ENCODE data around the gene TBCD.
"Not testable (repeated sequence)": the region's sequence is repeated elsewhere in the genome, so short reads cannot be mapped to it uniquely, and the experiment has no call there.

The TBCD gene

DNA sequence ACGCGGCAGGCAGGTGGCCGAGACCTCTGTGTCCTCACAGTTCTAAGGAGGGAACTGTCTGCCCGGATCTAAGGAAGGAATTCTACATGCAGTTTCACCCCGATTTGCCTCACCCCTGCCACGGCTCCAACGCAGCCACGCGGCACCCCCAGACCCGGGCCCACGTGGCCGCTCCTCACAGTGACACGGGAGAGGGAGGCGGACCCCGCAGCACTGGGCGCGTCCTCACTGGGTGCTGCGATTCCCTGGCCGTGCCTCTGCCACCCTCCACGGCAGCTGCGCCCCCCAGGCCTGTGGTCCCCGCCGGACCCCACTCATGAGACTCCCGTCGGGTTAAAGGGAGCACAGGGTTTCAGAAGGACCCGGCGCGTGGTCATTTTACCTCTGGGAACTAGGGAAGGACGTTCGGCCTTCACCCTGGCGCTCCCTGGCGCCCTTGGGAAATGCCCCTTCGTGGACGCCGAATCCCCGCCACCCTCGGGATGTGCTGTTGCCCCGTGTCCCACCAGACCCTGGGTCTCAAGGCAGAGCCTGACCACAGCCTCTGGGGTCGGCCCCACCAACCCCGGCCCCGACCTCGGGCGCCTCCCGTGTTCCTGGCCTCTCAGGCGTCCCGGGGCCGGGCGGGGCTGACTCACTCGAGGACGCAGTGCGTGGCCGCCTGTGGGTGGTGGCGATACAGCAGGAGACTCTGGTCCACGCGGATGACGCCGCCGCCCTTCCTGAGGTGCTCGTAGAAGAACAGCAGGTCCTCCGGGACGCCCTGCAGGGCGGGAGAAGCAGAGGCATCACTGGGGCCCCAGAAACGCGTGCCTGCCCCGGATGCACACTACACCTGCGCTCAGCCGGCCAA is 208.8 kb downstream of the TBCD start:
- no peak for DNase-seq

GRCh38 chr17:82961366-82962162 is 209.7 kb downstream of the TBCD start:
- no peak for DNase-seq

DNA sequence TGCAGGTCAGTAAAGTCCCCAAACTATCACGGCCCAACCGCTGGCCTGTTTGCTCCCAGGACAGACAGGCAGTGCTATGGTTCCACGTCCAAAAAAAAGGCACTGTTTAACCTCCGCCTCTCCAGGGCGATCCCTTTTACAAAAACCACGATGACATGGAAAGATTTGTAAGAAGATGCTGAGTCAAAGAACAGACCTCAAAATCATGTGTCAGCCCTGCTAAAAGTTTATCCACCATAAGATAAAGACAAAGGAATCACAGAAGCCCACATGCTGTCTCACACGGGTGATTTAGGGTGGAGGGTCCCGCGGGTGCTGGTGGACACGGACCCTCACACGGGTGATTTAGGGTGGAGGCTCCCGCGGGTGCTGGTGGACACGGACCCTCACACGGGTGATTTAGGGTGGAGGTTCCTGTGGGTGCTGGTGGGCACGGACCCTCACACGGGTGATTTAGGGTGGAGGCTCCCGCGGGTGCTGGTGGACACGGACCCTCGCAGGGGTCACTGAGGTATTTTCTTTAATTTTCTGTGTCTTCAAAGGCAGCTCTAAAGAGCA is 210.4 kb downstream of the TBCD start:
- no peak for DNase-seq

DNA sequence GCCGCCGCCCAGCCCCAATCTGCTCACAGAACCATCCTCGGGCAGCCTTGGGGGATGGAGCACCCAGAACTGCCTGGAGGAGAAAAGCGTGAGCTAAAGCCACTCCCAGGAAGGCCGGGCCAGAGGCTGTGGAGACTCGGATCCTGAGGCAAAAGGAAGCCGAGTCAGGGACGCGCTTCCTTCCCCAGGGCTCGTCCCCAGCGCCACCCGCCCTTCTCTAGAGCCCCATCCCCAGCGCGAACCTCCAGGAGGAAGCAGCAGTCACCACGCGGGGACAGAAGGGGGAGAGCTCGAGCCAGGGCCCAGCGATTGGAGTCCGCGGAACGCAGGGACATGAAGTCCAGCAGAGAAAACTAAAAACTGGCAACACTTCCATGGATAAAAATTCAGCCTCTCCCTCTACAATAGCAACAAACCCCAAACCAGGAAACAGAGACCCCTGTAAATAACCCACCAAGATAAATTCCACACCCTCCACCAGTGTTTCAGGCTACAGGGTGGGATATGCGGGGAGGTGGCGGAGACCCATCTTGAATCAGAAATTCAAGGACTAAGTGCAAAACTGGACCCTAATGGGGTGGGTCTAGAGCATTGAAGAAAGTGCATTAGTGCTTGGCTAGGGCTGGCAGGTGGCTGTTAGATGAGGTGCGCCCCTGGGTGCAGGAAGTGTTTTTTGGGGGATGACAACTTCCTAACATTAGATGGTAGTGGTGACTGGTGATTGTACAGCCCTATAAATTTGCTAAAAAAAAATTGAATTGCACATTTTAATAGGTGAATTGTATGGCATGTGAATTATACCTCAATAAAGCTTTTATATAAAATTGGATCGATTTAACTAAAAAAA is 211.5 kb downstream of the TBCD start:
- peak; percentile 38 for DNase-seq

DNA sequence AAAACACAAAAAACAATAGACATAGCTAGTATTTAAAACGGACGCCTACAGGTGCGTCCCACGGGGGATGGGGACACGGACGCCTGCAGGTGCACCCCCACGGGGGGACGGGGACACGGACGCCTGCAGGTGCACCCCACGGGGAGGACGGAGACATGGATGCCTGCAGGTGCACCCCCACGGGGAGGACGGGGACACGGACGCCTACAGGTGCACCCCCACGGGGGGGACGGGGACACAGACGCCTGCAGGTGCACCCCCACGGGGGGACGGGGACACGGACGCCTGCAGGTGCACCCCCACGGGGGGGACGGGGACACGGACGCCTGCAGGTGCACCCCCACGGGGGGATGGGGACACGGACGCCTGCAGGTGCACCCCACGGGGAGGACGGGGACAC is 212.6 kb downstream of the TBCD start:
- not testable (repeated sequence) for DNase-seq

GRCh38 chr17:82964851-82965341 is 213.0 kb downstream of the TBCD start:
- no peak for DNase-seq

- no peak for DNase-seq
These were observed 213.5 kb downstream of the TBCD start for GRCh38 chr17:82965371-82965770.

DNA sequence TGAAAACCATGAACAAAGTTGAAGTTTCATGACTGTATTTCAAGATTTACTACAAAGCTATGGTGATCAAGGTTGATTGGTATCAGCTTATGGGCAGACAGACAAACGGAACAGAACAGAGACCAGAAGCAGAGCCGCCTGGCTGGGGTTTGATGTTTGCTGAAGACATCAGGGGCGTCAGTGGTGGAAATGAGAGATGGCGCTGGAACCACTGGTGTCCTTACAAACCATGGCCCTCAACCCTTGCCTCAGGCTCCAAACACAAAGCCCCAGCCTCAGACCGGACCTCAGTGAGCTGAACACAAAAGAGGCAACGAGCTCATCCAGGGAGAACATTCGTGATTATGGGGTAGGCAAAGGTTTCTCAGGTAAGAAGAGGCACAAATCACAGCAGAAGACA is 214.6 kb downstream of the TBCD start:
- DNase-seq: no peak

- no peak for DNase-seq
These were observed 215.6 kb downstream of the TBCD start for GRCh38 chr17:82967268-82968032.

DNA sequence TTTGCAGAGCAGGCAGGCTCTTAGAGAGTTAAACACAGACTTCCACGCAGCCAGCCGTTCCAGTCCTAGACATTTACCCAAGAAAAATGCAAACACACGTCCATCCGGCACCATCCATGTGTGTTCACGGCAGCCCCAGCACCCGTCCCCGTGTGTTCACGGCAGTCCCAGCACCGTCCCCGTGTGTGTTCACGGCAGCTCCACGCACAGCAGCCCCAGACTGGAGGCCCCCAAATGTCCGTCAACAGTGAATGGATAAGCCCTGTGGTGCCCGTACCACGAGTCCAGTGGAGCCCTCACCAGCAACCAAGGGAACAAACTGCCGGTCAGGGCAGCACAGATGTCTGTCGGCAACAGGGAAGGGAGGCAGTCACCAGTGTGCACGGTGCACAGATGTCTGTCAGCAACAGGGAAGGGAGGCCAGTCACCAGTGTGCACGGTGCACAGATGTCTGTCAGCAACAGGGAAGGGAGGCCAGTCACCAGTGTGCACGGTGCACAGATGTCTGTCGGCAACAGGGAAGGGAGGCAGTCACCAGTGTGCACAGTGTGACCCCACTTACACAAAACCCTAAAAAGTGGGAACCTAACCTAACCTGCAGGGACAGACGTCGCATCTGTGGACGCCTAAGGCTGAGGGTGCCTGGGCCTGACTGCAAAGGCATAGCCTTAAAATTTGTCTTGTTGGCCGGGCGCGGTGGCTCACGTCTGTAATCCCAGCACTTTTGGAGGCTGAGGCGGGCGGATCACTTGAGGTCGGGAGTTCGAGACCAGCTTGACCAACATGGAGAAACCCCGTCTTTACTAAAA is 216.4 kb downstream of the TBCD start:
- DNase-seq: not testable (repeated sequence)

DNA sequence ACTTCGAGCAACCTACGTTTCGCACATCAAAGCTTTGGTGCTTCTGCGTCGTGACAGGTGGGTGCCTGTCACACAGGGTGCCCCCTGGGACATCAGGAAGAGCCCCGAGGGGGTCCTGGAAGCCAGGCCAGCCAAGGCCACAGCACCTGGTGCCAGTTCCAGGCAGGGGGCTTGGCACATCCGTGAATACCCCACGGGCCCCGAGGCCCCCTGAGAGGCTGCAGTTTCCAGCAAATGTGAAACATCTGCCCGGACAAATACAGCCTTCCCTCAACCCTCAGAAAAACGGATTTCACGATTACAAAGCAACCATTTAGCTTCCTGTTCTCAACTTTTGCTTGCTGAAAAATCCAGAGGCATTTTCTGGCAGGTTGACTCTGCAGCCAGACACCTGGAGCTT is 218.2 kb downstream of the TBCD start:
- no peak for DNase-seq

DNA sequence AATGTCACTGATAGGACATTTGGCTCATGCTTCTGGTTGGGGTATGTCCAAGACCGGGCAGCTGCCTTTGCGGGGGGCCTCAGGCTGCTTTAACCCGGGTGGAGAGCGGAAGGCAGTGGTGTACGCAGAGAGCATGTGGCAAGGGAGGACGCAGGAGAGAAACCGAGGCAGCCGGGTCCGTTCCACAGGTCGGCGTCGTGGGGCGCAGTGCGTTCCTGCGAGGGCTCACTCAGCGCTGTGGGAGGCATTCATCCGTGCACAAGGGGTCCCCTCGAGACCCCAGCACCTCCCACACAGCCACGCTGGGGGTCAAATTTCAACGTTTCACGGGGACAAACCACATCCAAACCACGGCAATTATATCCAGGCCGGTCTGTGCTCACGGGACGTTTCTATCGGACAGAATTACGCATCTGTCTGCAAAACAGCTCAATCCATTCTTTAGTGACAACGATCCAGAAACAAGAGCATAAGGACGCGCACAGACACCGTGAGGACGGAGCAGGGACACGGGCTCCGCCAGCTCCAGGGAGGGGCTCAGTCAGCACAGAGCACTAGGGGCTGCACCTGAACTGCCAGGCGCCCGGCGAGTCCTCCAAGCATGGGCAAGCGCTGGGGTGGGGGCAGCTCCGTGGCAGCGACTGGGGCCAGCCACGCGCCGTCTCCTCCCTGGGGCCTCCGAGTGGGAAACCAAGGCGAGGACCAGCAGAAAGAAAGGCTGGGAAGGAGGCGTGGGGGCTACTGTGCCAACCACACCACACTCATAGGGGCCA is 219.1 kb downstream of the TBCD start:
- no peak for DNase-seq

- DNase-seq: no peak
These were observed 221.0 kb downstream of the TBCD start for GRCh38 chr17:82972836-82973372.

GRCh38 chr17:82973456-82974135 is 221.7 kb downstream of the TBCD start:
- no peak for DNase-seq

DNA sequence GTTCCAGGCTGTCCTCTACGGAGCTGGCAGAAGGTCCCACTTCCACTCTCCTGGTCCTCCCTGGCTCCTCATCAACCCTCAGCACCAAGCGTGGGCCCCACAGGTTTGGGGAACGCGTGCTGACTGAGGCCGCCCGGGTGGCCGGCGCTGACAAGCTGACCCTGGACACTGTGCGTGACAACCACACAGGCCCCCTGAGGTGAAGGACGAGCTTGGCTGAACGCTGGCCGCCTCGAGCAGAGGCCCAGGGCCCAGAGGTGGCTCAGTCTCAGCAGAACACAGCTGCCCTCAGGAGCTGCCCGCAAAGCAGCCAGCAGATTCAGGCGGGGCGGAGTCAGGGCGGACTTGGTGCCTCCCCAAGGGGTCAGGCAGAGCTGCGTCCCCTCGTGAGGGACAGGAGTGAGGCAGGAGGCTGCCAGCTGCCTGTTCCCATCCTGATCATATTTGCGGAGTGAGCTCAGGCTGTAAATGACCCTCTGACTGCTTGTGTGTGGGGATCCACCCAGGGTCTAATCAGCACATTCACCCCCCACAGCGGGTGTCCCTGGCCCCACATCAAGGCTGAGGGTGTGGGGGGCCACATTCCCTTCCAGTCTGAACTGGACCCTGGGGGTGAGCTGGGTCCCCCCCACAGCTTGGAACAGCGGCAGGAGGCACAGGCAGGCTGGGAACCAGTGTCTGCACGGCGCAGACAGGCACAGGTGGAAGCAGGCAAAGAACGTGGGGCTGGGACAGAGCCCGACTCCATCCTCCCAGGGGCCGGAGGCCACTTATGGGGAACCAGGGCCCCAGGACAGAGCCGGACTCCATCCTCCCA is 222.5 kb downstream of the TBCD start:
- DNase-seq: no peak

GRCh38 chr17:82976982-82977488 is 225.2 kb downstream of the TBCD start:
- DNase-seq: no peak

- no peak for DNase-seq
These were observed 225.7 kb downstream of the TBCD start for GRCh38 chr17:82977606-82978005.

DNA sequence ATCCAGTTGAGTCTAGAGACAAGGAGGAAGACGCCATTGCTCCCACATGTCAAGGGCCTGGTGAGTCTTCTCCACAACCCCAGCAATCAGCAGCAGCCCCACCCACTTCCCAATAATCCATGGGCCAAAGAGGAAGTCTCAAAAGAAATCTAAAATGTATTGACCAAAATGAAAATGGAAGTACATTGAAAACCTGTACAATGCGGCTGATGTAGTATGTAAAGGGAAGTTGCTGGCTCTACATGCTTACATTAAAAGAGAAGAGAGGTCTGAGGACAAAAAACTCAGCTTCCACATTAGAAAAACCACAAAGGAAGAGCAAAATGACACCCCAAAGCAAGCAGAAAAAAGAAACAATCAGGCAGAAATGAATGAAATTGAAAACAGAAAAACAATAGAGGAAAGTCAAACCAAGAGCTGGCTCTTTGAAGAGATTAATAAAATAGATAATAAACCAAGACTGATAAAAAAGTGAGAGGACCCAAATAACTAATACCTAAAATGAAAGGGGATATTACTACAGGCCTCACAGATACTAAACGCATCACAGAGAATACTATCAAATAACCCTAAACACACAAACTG is 227.0 kb downstream of the TBCD start:
- DNase-seq: no peak
